Islet precursor cell (in vitro differentiated cells): ENCODE data around the gene SLC25A12.
"Not testable (repeated sequence)": the region's sequence is repeated elsewhere in the genome, so short reads cannot be mapped to it uniquely, and the experiment has no call there.

Experiments used
- DNase-seq: peaks from one replicate; pipeline ENCODE4 v3.0.0-alpha.2; 2018

Gene SLC25A12

DNA sequence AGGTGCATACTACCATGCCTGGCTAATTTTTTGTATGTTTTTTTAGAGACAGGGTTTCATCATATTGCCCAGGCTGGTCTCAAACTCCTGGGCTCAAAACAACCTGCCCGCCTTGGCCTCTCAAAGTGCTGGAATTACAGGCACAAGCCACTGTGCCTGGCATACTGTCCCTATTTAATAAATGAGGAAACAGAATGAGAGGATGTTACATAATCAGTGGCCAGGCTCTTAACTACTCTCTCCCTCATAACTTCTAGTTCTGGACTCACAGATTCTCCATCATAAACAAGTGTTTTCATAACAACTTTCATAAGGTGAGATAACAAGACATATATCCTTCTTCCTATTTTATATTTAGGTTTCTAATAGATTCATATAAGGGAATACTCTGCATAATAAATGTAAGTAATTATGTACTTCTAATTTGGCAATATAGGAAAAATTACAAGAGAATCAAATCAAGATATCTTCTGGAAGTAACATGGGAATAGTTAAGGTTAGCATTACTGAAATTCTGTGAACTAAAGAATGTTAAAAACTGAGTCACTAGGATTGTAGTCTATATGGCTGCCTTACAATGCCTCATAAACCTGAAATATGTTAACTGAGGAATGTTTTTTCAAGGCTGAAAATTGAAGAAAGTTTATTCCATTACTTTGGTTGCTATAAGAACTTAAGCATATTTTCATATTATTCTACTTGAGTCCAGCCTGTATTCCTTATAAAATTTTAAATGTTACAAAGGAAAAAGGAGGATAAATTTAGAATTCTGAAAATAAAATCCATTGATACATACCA is 71.3 kb downstream of the SLC25A12 start:
- DNase-seq = no peak

DNA sequence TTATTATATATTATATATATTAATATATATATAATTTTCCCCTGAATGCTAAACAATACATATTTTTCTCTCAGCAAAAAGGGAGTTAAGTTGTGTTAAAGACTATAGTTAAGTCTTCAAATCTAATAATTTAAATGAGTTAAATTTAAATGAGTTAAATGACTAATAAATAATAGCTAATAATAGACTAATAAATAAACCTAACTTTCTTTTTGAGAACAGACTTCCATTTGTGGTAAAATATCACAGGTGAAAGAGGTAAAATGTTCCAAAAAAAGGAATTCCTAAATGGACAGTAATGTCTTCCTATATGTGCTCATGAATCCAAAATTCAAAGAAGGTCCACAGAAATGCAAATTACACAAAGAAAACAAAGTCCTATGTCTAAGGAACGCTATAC is 74.6 kb downstream of the SLC25A12 start:
- DNase-seq = no peak

DNA sequence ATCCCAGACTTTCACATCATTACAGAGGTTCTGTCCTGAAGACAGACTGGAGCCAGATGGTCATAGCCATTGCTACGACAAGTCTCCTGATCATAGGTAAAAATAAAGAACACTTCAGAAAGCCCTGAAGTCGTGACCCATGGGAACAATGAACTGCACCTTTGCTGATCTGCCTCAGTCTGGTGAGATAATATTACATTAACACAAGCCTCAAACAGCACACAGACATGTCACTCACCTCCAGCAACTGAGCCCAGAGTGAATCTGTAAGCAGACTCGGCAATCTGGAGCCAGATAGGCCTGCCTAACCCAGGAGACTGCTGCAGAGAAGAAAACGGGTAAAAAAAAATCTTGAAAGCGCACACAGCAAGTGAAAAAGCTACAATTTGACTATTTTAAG is 79.2 kb downstream of the SLC25A12 start:
- peak; percentile 58 for DNase-seq

DNA sequence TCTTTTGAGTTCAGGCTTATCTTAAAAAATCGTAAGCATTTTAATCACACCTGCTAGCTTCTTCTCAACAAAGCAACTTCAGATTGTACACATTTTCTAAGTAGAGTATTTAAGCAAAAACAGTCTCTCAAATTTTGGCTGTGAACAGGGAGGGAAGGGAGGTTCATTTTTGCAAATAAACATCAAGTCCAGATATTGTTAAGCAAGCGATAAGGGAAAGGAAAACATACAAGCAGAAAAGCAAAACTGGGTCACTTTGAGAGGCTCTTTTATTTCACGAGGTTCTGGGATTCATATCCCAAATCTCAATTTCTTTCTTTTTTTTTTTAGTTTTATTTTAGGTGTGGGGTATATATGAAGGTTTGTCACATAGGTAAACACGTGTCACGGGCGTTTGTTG is 79.9 kb downstream of the SLC25A12 start:
- DNase-seq = no peak

DNA sequence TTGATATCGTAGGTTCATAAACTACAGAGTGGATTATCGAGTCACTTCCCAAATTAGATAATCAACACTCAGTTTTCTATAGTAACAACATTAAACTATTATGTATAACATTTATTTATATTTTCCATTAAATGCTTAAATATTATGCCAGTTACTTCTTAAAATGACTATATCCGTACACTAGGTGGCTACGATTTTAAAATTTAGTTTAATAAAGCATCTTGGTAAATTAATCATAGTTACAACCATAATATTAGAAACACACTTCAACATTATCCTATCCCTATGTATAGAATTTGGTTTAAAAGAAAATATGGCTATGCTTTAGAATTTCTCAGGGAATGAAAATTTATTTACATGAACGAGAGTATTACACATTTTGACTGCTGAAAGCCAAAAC is 80.3 kb downstream of the SLC25A12 start:
- DNase-seq = no peak

DNA sequence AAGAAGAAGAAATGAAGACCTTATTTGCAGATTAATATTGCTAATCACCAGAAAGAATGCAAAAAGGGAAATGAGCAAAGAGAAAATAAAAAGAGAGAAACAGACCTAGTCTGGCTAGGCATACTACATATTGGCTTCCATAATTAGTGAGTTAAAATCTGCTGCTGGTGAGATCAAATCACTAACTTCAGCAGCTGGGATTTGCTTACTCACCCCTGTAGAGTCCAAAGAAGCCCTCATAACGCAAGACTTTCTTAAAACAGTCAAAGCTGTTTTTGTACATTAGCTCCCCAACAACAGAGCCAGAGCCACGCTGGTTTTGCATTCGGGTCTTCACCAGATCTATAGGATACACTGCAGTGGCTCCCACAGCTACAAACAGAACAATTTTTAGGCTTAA is 80.9 kb downstream of the SLC25A12 start:
- no peak for DNase-seq

DNA sequence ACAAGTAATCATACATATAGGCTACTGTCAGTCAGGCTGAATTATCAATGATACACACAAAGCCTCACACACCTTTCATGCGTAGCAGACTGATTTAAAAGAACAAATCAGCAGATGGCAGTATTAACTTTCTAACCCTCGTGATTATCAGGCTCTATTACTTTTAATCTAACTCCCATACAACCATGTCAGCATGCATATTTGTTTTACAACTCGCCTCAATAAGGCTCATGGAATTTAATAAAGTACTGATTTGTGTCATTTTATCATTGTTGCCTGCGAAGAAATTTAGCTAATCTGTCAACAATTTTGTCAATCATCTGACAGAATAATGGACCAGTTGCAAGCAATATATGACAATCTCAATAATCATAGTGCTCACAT is 82.8 kb downstream of the SLC25A12 start:
- DNase-seq = no peak

DNA sequence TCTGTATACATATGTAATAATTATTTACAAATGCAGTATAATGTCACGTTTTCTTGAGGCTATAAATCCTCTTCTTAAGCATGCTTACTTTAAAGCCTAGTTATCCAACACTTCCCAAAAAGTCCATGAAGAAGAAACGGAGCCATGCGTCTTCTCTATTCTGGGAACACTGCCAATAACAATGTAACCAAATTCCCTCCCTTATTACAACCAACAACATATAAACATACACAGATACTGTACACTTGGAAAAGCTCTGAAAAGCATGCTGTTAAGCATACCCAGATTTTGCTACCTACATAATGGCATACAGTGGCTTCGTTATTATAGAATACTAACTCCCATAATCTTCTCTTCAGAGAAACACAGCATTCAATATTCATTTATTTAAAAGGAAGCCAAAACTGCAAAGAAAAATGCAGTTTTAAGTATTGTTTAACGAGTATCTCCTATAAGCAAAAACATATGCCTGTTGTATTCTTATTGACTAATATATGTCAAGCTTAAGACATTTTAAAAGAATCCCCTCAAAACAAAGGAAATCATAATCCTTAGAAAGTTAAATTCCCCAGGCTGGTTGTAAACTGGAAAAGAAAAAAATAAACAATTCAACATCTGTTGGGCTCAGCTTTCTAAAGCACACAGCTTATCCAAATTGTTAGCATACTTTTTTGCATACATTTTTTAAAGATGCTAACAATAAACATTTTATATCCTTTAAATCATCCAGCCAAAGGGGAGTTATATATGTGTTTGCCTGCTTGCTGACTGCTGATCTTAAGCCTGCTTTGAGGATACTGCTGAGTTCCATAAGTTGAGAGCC is 83.4 kb downstream of the SLC25A12 start:
- DNase-seq = no peak

DNA sequence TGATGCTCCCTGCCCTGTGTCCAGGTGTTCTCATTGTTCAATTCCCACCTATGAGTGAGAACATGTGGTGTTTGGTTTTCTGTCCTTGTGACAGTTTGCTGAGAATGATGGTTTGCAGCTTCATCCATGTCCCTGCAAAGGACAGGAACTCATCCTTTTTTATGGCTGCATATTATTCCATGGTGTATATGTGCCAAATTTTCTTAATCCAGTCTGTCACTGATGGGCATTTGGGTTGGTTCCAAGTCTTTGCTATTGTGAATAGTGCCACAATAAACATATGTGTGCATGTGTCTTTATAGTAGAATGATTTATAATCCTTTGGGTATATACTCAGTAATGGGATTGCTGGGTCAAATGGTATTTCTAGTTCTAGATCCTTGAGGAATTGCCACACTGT is 85.2 kb downstream of the SLC25A12 start:
- DNase-seq = not testable (repeated sequence)

DNA sequence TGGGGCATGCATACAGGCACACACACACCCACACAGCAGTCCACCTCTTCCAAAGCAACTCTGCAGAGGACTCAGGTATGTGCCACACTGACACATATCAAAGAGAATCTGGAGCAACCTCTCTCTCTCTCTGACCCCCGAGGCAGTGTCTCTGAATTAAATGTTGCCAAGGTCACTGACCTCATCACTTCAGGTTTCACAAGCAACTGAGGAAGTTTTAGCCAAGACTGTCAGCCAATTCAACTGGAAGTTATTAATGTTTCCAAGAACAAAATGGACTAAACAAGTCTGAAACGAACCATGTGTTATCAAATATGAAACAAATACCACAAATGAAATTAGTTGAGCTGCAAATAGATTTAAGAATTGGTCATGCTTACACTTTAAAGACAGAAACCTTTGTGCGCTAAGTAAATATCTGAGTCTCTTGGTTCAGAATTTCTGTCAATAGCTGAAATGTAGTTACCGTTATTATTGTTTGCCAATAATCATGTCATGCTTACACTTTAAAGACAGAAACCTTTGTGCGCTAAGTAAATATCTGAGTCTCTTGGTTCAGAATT is 86.1 kb downstream of the SLC25A12 start:
- peak; percentile 94 for DNase-seq

DNA sequence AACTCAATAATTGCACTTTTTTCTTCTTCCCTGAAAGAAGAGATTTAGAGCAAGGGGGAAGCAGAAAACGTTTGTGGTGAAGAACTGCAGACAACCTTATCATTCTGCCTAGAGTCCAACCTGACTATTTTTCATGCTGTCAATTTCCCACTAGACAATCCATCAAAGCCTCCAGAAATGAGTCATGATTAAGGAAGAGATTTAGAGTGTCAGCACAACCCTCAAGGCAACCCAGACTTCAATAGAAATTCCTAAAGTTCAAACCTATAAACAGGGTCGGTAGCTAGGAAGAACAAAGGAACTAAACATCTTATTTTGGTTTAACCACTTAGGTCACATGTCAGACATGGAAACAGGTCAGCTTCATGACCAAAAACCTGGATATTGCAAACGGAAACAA is 86.9 kb downstream of the SLC25A12 start:
- DNase-seq = no peak

DNA sequence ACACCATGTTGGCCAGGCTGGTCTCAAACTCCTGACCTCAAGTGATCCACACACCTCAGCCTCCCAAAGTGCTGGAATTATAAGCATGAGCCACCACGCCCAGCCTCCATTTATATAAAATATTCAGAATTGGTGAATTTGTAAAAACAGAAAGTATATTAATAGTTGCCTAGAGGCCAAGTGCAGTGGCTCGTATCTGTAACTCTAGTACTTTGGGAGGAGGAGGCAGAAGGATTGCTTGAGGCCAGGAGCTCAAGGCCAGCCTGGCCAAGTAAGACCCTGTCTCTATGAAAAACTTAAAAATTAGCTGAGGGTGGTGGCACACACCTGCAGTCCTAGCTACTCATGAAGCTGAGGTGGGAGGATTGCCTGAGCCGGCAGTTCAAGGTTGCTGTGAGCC is 89.6 kb downstream of the SLC25A12 start:
- DNase-seq = no peak

DNA sequence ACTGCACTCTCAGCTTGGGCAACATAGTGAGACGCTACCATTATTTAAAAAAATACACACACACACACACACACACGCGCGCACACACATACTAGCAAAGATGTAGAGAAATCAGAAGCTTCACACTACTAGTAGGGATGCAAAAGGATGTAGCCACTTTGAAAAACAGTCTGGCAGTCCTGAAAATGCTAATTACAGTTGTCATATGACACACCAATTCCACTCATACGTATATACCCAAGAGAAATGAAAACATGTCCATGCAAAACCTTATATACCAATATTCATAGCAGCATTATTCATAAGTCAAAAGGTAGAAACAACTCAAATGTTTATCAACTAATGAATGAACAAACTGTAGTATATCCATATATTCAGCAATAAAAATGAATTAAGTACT is 90.3 kb downstream of the SLC25A12 start:
- no peak for DNase-seq

DNA sequence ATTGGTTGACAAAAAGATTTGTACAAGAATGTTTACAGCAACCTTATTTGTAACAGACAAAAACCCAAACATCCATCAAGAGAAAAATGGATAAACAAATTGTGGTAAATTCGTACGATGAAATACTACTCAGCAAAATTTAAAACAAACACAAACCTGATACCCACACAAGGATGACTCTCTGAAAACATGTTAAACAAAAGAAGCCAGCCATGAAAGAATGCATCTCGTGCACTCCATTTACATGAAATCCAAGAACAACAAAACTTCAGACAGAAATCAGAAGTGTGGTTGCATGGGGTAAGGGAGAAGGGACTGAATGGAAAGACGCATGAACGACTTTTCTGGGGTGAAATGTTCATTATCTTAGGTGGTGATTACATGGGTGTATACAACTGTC is 93.4 kb downstream of the SLC25A12 start:
- no peak for DNase-seq

DNA sequence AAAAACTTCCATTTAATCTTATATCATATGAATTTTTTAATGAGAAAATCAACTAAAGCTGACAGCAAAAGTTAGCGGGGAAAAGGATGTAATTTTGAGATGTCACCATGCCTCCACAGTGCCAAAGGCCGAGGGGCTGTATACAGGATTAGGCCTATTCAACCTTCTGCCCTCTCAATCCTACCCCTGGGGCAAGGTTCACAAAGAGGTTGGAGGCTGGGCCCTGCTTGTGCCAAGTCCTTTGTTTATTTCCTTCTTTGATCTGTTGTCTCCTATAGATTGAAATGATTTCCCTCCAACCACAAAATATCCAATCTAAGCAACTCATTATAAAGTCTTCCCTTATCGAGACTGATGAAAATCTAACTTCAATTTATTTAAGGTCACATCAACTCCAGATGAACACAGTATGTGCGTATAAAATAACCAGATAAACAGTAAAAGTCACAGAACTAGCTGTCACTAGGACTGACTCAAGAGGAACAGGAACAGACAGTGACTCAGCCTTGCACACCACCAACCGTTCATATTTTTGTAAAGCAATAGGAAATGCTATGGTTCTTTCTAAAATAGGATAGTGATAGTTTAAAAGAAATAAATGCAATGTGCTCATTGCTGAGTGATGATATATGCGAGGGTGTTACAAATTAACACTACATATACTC is 95.8 kb downstream of the SLC25A12 start:
- no peak for DNase-seq

DNA sequence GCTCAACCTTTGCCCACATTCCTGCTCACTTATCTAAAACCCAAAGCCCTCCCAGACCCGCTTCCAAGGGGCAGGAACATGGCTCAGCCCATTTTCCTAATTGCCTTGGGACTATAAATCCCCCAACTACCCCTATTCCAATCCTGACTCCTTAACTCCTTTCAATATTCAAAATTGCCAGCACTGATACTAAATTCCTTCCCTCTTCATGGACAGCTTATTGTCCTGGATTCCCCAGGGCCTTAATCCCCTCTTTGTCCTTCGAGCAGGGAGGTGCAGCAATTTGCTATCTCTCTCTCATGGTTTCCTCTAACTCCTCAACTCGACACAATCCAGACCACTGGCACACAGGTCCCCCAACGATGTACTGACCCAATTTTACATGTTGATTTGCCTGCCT is 99.1 kb downstream of the SLC25A12 start:
- no peak for DNase-seq

DNA sequence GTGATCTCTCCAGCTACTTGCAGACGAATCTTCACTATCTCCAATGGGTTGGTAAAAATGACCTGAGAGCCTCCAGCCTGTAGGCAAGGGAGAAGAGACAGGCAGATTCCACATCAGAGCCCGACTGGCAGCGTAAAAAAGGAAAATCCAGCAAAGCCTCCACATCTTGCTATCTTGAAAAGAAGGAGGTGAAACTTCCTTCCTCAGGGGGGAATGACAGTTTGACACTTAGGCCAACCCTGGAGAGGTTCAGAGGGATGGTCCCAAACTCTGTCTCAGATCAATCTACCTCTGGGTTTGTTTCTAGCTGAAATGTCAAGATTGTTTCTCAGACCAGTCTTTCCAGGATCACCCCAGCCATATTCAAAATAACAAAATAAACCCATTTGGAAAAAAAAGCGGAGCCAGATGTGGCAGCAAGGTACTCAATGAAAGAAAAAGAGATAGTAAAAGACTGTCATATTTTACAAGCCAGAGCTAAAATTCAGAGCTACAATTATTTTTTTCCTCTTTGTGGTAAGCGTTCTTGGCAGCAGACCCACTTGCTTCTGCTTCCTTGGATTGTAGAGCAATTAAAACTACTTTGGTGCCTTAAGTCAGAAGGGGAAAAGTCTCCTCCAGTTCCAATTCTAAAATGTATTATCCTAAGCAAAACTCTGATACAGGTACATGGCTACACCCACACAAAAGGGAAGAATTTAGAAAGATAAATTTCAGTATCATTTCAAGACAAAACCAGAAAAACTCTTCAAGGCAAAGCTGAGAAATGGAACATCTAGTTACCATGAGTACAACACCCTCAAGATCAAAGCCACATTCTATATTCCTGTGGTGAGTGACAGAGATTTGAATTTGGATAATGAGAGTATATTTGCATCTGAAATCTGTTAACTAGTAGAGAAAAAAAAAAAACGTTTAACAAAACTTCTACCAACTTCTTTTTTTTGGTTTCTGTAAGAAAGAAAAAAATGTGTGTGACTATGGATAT is 100.1 kb downstream of the SLC25A12 start:
- no peak for DNase-seq

DNA sequence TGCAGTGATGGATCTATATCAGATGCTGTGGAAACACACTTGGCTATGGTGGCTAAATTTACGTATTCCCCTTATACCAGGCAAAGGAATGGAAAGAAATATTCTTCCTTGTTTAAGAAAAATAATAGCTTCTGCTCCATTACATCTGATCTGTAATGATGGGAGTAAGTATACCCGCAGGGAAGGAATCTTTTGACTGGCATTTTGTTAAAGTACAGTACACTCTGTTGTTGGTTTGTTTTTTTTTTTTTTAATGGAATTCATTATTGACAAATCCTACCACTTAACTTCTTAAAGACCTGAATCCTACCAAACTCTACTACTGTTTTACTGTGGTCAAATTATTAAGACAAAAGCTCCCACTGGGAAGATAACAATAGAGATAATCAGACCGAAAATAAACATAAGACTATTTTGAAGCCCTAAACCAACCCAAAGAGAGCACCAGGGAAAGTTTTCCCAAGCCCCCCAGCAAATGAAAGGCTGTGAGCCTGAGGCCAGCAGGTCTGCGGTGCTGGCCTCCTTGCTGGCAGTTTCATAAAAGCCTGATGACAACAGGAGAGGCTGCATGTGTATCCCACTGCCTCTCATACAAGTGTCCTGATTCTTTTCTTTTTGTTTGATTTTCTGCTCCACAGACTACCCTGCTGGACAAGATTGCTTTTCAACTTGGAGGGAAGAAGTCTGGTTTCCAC is 101.0 kb downstream of the SLC25A12 start:
- no peak for DNase-seq

DNA sequence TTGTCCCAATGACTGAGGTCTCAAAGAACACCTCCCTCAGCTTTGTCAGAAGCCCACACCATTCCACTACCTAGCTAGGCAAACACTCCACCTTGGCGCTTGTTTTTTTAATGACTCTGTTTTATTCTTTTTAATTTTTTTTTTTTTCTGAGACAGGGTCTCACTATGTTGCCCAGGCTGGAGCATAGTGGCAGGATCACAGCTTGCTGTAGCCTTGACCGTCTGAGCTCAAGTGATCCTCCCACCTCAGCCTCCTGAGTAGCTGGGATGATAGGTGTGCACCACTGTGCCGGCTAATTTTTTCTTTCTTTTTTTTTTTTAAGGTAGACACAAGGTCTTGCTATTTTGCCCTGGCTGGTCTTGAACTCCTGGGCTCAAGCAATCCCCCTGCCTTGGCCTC is 101.9 kb downstream of the SLC25A12 start:
- DNase-seq = no peak

DNA sequence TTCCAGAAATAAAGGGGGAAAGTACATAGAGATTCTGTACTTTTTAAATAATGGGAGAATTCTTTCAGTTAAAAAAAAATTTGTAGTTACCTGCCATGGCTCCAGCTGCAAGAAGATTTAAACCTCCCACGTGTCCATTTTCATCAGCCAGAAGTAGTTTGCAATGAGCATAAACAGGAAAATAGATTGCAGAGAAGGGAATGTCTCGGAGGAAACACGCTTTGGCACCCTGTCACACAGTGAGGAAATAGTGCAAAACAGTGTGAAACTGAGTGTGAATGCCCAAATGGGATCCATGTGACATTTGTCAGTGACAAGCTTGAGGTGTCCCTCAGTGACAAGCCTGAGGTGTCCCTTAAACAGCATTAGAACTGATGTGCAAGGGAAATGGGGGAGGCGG is 102.7 kb downstream of the SLC25A12 start:
- DNase-seq = no peak

DNA sequence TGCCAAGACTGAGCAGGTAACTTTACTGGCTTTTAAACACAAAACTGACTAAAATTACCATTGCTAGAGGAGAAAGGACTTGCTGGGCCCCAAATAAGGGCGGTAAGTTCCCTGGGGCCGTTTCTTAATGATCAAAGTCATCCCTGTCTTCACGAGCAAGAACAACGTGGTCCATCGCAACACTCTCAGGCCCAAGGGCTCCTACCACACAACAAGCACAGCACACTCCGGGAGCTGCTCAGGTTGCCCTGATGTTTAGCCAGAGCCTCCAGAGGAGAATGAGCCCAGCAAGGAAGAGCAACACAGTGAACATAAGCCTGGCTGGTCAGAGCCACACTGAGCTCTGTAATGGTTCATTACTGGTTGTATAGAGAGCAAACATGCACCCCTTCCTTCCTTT is 104.1 kb downstream of the SLC25A12 start:
- peak; percentile 67 for DNase-seq
